SU-DHL-6 (cell line): ENCODE measurements around the gene S100A5.

Source experiments
- EZH2phosphoT487 ChIP-seq: fragments of 200-600 bp; sonication (generic), shearing (Covaris generic); conservative IDR thresholded peaks from 2 replicates; pipeline ENCODE4 v1.6.1; 2018; ENCODE audit warnings: mild to moderate bottlenecking, antibody characterized with exemption, low read length, moderate library complexity, mixed read lengths
- TF ChIP-seq, protein P1 (sequence below): fragments of 200-600 bp; sonication (generic); IDR thresholded peaks from one replicate; pipeline ENCODE4 v1.5.1; 2017; ENCODE audit warnings: antibody characterized with exemption, mild to moderate bottlenecking, low read length, moderate library complexity; ENCODE audit not compliant: insufficient read depth, poor library complexity, severe bottlenecking

DNA sequence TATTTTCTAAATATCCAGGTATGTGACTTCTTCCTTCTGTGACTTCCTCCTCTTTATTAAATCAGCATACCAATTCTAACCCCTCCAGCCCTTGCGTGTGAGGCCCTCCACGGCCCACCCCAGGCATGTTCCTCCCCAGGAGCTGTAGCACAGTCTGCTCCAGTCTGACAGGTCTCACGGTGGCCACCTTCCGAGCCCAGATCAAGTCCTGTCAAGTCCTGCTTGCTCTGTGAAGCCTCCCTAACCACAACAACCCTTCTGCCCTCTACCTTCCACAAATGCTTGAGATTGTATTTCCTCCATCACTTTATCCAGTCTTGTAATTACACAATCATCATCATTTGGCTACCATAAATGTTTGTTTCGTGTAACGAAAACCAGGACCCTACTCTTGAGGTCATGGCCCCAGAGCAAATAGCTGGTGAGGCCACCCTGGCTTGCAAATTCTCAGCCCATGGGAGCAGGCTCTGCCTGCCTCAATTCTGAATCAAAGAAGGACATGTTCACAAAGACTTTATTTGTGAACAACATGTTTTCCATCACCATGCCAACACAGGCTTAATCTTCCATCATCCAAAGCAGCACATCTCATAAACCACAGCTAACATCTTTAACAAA, 47.3 kb downstream of the S100A5 start:
- TF ChIP-seq EZH2phosphoT487, result no peak
- TF ChIP-seq, protein P1, sequence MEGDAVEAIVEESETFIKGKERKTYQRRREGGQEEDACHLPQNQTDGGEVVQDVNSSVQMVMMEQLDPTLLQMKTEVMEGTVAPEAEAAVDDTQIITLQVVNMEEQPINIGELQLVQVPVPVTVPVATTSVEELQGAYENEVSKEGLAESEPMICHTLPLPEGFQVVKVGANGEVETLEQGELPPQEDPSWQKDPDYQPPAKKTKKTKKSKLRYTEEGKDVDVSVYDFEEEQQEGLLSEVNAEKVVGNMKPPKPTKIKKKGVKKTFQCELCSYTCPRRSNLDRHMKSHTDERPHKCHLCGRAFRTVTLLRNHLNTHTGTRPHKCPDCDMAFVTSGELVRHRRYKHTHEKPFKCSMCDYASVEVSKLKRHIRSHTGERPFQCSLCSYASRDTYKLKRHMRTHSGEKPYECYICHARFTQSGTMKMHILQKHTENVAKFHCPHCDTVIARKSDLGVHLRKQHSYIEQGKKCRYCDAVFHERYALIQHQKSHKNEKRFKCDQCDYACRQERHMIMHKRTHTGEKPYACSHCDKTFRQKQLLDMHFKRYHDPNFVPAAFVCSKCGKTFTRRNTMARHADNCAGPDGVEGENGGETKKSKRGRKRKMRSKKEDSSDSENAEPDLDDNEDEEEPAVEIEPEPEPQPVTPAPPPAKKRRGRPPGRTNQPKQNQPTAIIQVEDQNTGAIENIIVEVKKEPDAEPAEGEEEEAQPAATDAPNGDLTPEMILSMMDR, result no peak
